HCT116 (cell line): Measurements from ENCODE around the gene GAS2.
A peak's percentile ranks its signal among the peaks of the same experiment; 100 is the strongest.

ENCODE experiments used
- CTCF ChIP-seq, 3 experiments: fragments of 200-600 bp in 1 of 3; sonication (generic) in 1 of 3; IDR thresholded peaks in 2 of 3; conservative IDR thresholded peaks in 1 of 3; 2 replicates each; pipeline ENCODE4 v1.5.1; 2012 to 2017; ENCODE audit warnings: low read depth in 2 of 3, low read length in 2 of 3, antibody characterized with exemption in 1 of 3, borderline replicate concordance in 1 of 3, control low read depth in 1 of 3, mild to moderate bottlenecking in 1 of 3, mixed read lengths in 1 of 3, mixed run types in 1 of 3, moderate library complexity in 1 of 3; ENCODE audit not compliant: insufficient read depth in 1 of 3
- ELF1 ChIP-seq: IDR thresholded peaks from 2 replicates; pipeline ENCODE4 v1.6.1; 2012; ENCODE audit warnings: low read depth, borderline replicate concordance

GRCh38 chr11:22787551-22788162 is 121.2 kb downstream of the GAS2 start:
- TF ChIP-seq CTCF (IDR thresholded peaks at IDR 0.05 in 2 of 3, conservative IDR thresholded peaks at IDR 0.05 in 1 of 3; ENCODE audit: borderline replicate concordance in 1 of 3, insufficient read depth in 1 of 3, low read depth in 2 of 3, low read length in 2 of 3) (peak; percentile 48 to 79 (median 53); a peak in 4 of 6 replicates), ELF1 (no peak)
